ENCODE measurements around the gene ZNF354B. TPM values are rescaled to one million over a fixed set of nuclear protein-coding genes. Genes with fewer than 3 reads are reported as not detected.
A peak's percentile ranks its signal among the peaks of the same experiment; 100 is the strongest.
"Not testable (repeated sequence)": the region's sequence is repeated elsewhere in the genome, so short reads cannot be mapped to it uniquely, and the experiment has no call there.

The ZNF354B gene
- total RNA-seq, 2 experiments from 2014 or later, result 8.7 to 12.6 TPM

DNA sequence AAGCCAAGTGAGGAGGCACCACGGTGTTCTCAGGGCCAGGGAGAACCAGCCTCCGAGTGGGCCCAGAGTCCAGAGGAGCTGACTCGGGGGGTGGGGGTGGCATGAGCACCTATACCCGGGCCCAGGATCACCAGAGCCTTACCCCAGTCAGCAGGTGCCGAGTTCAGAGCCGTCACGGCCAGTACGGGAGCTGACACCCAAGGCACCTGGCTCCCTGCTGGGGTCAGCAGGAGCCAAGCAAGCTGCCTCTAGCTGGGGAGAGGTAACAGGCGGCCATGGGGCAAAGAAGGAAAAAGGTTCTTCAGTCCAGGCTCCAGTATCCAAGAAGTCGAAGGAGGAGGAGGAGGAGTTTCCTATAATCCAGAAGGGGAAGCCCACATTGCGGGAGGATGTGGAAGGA, 19.4 kb upstream of the ZNF354B start:
- CTCF ChIA-PET; H3K9me3 Mint-ChIP-seq; H3K4me3 Mint-ChIP-seq; H3K36me3 Mint-ChIP-seq; intact Hi-C loops (cut with micrococcal nuclease); DNase-seq; H3K4me1 Mint-ChIP-seq (ENCODE audit: low read depth); H3K27me3 Mint-ChIP-seq; H3K27ac Mint-ChIP-seq; POLR2A ChIA-PET: not testable (repeated sequence)

GRCh38 chr5:178849316-178849715, 10.4 kb upstream of the ZNF354B start:
- no peak for DNase-seq
- POLR2A ChIA-PET, result no interaction called here
- H3K27me3 Mint-ChIP-seq, result peaks cover 6% of the 10 kb centered on the region
- H3K9me3 Mint-ChIP-seq, result no peaks in the 10 kb centered on the region
- no peak overlapping the region for H3K4me3 Mint-ChIP-seq
- intact Hi-C loops (cut with micrococcal nuclease), result no loop called here
- CTCF ChIA-PET, result no interaction called here
- no peak overlapping the region for H3K27ac Mint-ChIP-seq
- no peaks in the 10 kb centered on the region for H3K36me3 Mint-ChIP-seq
- no peaks in the 10 kb centered on the region for H3K4me1 Mint-ChIP-seq (ENCODE audit: low read depth)

DNA sequence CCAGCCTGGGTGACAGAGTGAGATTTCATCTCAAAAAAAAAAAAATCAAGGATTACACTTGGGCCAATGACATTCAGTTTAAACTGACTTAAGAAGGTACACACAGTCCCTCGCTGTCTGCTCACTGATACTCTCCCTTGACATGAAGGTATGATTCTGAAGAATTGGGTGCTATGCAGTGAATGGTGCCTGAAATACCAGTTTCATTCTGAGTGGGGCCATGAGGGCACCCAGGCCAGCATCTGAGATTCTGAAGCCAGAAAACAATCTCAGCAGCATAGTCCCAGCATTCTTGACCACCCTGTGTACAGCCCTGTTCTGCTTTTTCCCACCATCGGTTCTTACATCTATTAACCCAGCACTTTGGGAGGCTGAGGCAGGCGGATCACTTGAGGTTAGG, 7.8 kb upstream of the ZNF354B start:
- intact Hi-C loops (cut with micrococcal nuclease), result no loop called here
- CTCF ChIA-PET, result no interaction called here
- Mint-ChIP-seq H3K4me3 (no peak overlapping the region), H3K4me1 (ENCODE audit: low read depth) (no peaks in the 10 kb centered on the region), H3K27ac (no peak overlapping the region), H3K9me3 (no peaks in the 10 kb centered on the region), H3K36me3 (no peaks in the 10 kb centered on the region), H3K27me3 (peaks cover 7% of the 10 kb centered on the region)
- POLR2A ChIA-PET, result no interaction called here
- DNase-seq, result no peak

- Mint-ChIP-seq H3K27ac (no peak overlapping the region), H3K9me3 (no peaks in the 10 kb centered on the region), H3K4me1 (ENCODE audit: low read depth) (peaks cover 5% of the 10 kb centered on the region), H3K4me3 (no peak overlapping the region), H3K27me3 (peaks cover 3% of the 10 kb centered on the region), H3K36me3 (no peaks in the 10 kb centered on the region)
- intact Hi-C loops (cut with micrococcal nuclease), result no loop called here
- ChIA-PET POLR2A (no interaction called here), CTCF (no interaction called here)
- DNase-seq, result no peak
Observed at GRCh38 chr5:178854284-178854683, 5.5 kb upstream of the ZNF354B start.

GRCh38 chr5:178860615-178861014, 862 bp downstream of the ZNF354B start:
- H3K9me3 Mint-ChIP-seq; H3K27me3 Mint-ChIP-seq; H3K4me3 Mint-ChIP-seq; POLR2A ChIA-PET; H3K27ac Mint-ChIP-seq; DNase-seq; CTCF ChIA-PET; intact Hi-C loops (cut with micrococcal nuclease): not testable (repeated sequence)
- Mint-ChIP-seq H3K36me3 (peaks cover 28% of the 10 kb centered on the region), H3K4me1 (ENCODE audit: low read depth) (peaks cover 26% of the 10 kb centered on the region)

- peaks cover 26% of the 10 kb centered on the region for H3K4me1 Mint-ChIP-seq (ENCODE audit: low read depth)
- ChIA-PET CTCF (no interaction called here), POLR2A (no interaction called here)
- intact Hi-C loops (cut with micrococcal nuclease), result no loop called here
- H3K9me3 Mint-ChIP-seq, result no peaks in the 10 kb centered on the region
- H3K36me3 Mint-ChIP-seq, result peaks cover 38% of the 10 kb centered on the region
- peak overlapping the region; percentile 48 for H3K4me3 Mint-ChIP-seq
- no peaks in the 10 kb centered on the region for H3K27me3 Mint-ChIP-seq
- DNase-seq, result no peak
- peak overlapping the region; percentile 2 for H3K27ac Mint-ChIP-seq
Observed at GRCh38 chr5:178861627-178862026, 1.9 kb downstream of the ZNF354B start.

DNA sequence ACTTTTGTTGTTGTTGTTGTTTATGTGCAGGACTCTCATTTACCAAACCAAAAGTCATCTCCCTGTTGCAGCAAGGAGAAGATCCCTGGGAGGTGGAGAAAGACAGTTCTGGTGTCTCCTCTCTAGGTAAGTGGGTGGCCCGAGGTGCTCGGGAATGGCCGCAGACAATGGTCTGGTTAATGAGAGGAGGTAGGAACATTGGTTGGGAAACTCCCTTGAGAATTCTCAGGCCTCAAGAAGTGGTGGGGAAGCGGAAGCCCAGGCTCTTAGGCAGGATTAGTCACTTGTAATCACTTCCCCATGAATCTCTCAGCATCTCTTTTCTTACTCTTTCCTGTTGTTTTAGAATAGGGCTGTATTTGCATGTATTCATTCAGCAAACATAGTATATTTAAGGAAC, 7.2 kb downstream of the ZNF354B start:
- H3K27me3 Mint-ChIP-seq, result no peaks in the 10 kb centered on the region
- no peak overlapping the region for H3K4me3 Mint-ChIP-seq
- intact Hi-C loops (cut with micrococcal nuclease), result no loop called here
- H3K9me3 Mint-ChIP-seq, result peaks cover 22% of the 10 kb centered on the region
- ChIA-PET CTCF (no interaction called here), POLR2A (no interaction called here)
- H3K27ac Mint-ChIP-seq, result no peak overlapping the region
- H3K4me1 Mint-ChIP-seq (ENCODE audit: low read depth), result peaks cover 9% of the 10 kb centered on the region
- no peak for DNase-seq
- peaks cover 80% of the 10 kb centered on the region for H3K36me3 Mint-ChIP-seq

DNA sequence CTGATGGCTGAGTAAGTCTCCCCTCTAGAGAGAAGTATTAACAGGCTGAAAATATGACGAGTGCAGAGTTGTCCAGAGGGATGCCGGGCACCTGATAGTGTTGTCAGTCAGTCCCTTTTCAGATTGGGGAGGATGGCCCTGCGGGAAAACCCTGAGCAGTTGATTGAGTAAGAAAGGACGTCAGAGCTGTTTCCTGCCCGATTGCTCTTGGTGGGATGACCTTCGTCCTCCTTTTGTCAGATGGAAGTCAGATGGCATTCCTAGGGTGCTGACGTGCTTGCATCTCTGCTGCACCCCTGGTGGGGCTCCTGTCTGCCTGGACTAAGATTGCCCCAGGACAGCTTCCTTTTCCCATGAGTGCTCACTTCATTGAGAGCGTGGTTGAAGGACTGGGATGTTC, 9.8 kb downstream of the ZNF354B start:
- Mint-ChIP-seq H3K27ac (no peak overlapping the region), H3K27me3 (no peaks in the 10 kb centered on the region), H3K4me1 (ENCODE audit: low read depth) (peaks cover 4% of the 10 kb centered on the region), H3K36me3 (peaks cover 94% of the 10 kb centered on the region), H3K4me3 (no peak overlapping the region), H3K9me3 (peaks cover 46% of the 10 kb centered on the region)
- ChIA-PET POLR2A (no interaction called here), CTCF (no interaction called here)
- intact Hi-C loops (cut with micrococcal nuclease), result no loop called here
- no peak for DNase-seq

GRCh38 chr5:178870411-178870810, 10.7 kb downstream of the ZNF354B start:
- POLR2A ChIA-PET, result no interaction called here
- Mint-ChIP-seq H3K4me3 (no peak overlapping the region), H3K9me3 (peaks cover 54% of the 10 kb centered on the region), H3K27me3 (no peaks in the 10 kb centered on the region), H3K4me1 (ENCODE audit: low read depth) (peaks cover 4% of the 10 kb centered on the region), H3K27ac (no peak overlapping the region), H3K36me3 (peaks cover 97% of the 10 kb centered on the region)
- CTCF ChIA-PET, result no interaction called here
- DNase-seq, result no peak
- intact Hi-C loops (cut with micrococcal nuclease), result no loop called here

DNA sequence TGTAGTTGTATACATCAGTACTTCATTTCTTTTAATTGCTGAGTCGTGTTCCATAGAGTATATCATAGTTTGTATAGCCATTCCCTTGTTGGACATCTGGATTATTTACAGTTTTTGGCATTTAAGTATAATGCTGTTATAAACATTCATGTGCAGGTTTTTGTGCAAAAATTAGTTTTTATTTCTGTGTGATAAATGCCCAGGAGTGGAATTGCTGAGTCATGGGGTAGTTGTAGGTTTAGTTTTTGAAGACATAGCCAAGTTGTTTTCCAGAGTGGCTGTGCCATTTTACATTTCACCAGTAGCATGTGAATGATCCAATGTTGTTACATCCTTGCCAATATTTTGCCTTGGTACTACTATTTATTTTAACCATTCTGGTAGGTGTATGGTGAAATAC, 12.5 kb downstream of the ZNF354B start:
- Mint-ChIP-seq H3K4me1 (ENCODE audit: low read depth) (peaks cover 4% of the 10 kb centered on the region), H3K9me3 (peaks cover 71% of the 10 kb centered on the region), H3K27me3 (no peaks in the 10 kb centered on the region), H3K27ac (no peak overlapping the region), H3K4me3 (no peak overlapping the region), H3K36me3 (peaks cover 97% of the 10 kb centered on the region)
- CTCF ChIA-PET, result no interaction called here
- DNase-seq, result no peak
- POLR2A ChIA-PET, result no interaction called here
- intact Hi-C loops (cut with micrococcal nuclease), result no loop called here

GRCh38 chr5:178883115-178883694, 23.5 kb downstream of the ZNF354B start:
- Mint-ChIP-seq H3K36me3 (peaks cover 91% of the 10 kb centered on the region), H3K9me3 (peaks cover 72% of the 10 kb centered on the region)
- H3K27me3 Mint-ChIP-seq; DNase-seq; intact Hi-C loops (cut with micrococcal nuclease); POLR2A ChIA-PET; CTCF ChIA-PET; H3K27ac Mint-ChIP-seq; H3K4me3 Mint-ChIP-seq; H3K4me1 Mint-ChIP-seq (ENCODE audit: low read depth): not testable (repeated sequence)

- CTCF ChIA-PET, result no interaction called here
- POLR2A ChIA-PET, result no interaction called here
Observed at GRCh38 chr5:178883815-178884430, 24.2 kb downstream of the ZNF354B start.

More at GRCh38 chr5:178883815-178884430, 24.2 kb downstream of the ZNF354B start:
- H3K9me3 Mint-ChIP-seq, result peaks cover 75% of the 10 kb centered on the region
- H3K4me3 Mint-ChIP-seq, result no peak overlapping the region
- intact Hi-C loops (cut with micrococcal nuclease), result no loop called here
- DNase-seq, result no peak
- no peaks in the 10 kb centered on the region for H3K27me3 Mint-ChIP-seq
- peaks cover 90% of the 10 kb centered on the region for H3K36me3 Mint-ChIP-seq
- no peak overlapping the region for H3K27ac Mint-ChIP-seq
- no peaks in the 10 kb centered on the region for H3K4me1 Mint-ChIP-seq (ENCODE audit: low read depth)

All from activated CD4-positive, alpha-beta memory T cell treated with anti-CD3 and anti-CD28 coated beads for 36 hours (primary cell).